Measurements from ENCODE around the gene RAMP3.

Gene RAMP3

GRCh38 chr7:45129181-45129800, 28.3 kb upstream of the RAMP3 start:
- ChIA-PET POLR2A (no interaction called here), CTCF (interaction anchor here (1.0 kb wide), 1 partner anchor 42 kb away, joined by 3 read pairs; no protein-coding TSS in a partner anchor)
- TF ChIP-seq CTCF (IDR thresholded peaks at IDR 0.05; ENCODE audit: insufficient read depth, low read length, missing control alignments): no peak
- H3K4me3 ChIP-seq (ENCODE audit: low read depth, low read length): no peak overlapping the region
- no peak for DNase-seq (ENCODE audit: low read depth, low spot score)

- DNase-seq (ENCODE audit: low read depth, low spot score): no peak
- TF ChIP-seq CTCF (IDR thresholded peaks at IDR 0.05; ENCODE audit: insufficient read depth, low read length, missing control alignments): no peak
- no peak overlapping the region for H3K4me3 ChIP-seq (ENCODE audit: low read depth, low read length)
- POLR2A ChIA-PET: no interaction called here
- CTCF ChIA-PET: interaction anchor here (1.0 kb wide), 1 partner anchor 43 kb away, joined by 3 read pairs; no protein-coding TSS in a partner anchor
These were observed 27.7 kb upstream of the RAMP3 start for GRCh38 chr7:45129906-45130305.

DNA sequence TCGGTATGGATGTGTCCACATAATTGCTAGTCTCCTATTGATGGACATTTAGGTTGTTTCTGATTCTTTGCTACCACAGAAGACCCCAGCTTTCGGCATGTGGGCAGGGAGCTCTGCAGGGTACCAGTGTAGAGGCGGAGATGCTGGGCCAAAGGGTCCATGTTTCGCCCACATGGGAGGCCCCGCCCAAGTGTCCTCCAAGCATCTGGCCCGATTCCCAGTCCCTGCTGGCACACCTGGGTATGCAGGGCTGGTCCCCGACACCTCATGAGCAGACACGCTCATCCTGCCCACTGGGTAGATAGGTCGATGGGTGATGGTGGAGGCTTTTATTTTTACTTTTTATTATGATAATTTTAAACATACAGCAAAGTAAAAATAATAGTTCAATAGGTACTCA, 26.7 kb upstream of the RAMP3 start:
- H3K4me3 ChIP-seq (ENCODE audit: low read depth, low read length): no peak overlapping the region
- DNase-seq (ENCODE audit: low read depth, low spot score): no peak
- CTCF ChIA-PET: no interaction called here
- POLR2A ChIA-PET: no interaction called here
- no peak for TF ChIP-seq CTCF (IDR thresholded peaks at IDR 0.05; ENCODE audit: insufficient read depth, low read length, missing control alignments)

GRCh38 chr7:45131891-45132290, 25.7 kb upstream of the RAMP3 start:
- DNase-seq (ENCODE audit: low read depth, low spot score): no peak
- ChIA-PET POLR2A (no interaction called here), CTCF (interaction anchor here (2.4 kb wide), 1 partner anchor 158 kb away, joined by 11 read pairs; no protein-coding TSS in a partner anchor)
- no peak for TF ChIP-seq CTCF (IDR thresholded peaks at IDR 0.05; ENCODE audit: insufficient read depth, low read length, missing control alignments)
- no peak overlapping the region for H3K4me3 ChIP-seq (ENCODE audit: low read depth, low read length)

GRCh38 chr7:45132708-45133320, 24.8 kb upstream of the RAMP3 start:
- DNase-seq (ENCODE audit: low read depth, low spot score): no peak
- POLR2A ChIA-PET: no interaction called here
- CTCF ChIA-PET: interaction anchor here (2.4 to 6.4 kb wide), 2 partner anchors 159 to 276 kb away, joined by 11 to 95 read pairs; no protein-coding TSS in a partner anchor
- no peak for TF ChIP-seq CTCF (IDR thresholded peaks at IDR 0.05; ENCODE audit: insufficient read depth, low read length, missing control alignments)
- no peak overlapping the region for H3K4me3 ChIP-seq (ENCODE audit: low read depth, low read length)

GRCh38 chr7:45133352-45133751, 24.2 kb upstream of the RAMP3 start:
- POLR2A ChIA-PET: no interaction called here
- no peak for TF ChIP-seq CTCF (IDR thresholded peaks at IDR 0.05; ENCODE audit: insufficient read depth, low read length, missing control alignments)
- DNase-seq (ENCODE audit: low read depth, low spot score): no peak
- H3K4me3 ChIP-seq (ENCODE audit: low read depth, low read length): no peak overlapping the region
- CTCF ChIA-PET: interaction anchor here (2.4 to 6.4 kb wide), 2 partner anchors 160 to 277 kb away, joined by 11 to 95 read pairs; no protein-coding TSS in a partner anchor
